ENCODE results near the gene CFAP54.

GRCh38 chr12:96444399-96444798 lies 45.0 kb upstream of the CFAP54 start:
- no peak for TF ChIP-seq MAX (IDR thresholded peaks at IDR 0.05; ENCODE audit: low read depth, low read length)
- TF ChIP-seq CTCF (IDR thresholded peaks at IDR 0.05; ENCODE audit: low read depth, low read length), result no peak
- no peak for TF ChIP-seq POLR2A (IDR thresholded peaks at IDR 0.05; ENCODE audit: extremely low read depth, insufficient read length)
- no peak for TF ChIP-seq MYC (IDR thresholded peaks at IDR 0.05; ENCODE audit: low read depth, low read length)
